BJ (cell line): Measurements from ENCODE around the gene DYNC2I2. TPM values are rescaled to one million over a fixed set of nuclear protein-coding genes. Genes with fewer than 3 reads are reported as not detected.
"Not testable (repeated sequence)": the region's sequence is repeated elsewhere in the genome, so short reads cannot be mapped to it uniquely, and the experiment has no call there.

Experiments
- CTCF ChIA-PET: fragments of 350-600 bp; formaldehyde crosslinking; extraction: SDS; loops from one replicate; lab custom pipeline; 2021; ENCODE audit warnings: antibody characterized with exemption, inconsistent platforms; lab: Yijun Ruan, JAX
- POLR2A ChIA-PET: fragments of 300-600 bp; sonication (Branson Sonifier 250); formaldehyde crosslinking; extraction: SDS; loops from one replicate; lab custom pipeline; 2021; ENCODE audit warnings: antibody characterized with exemption; lab: Charles Lee
- DNase-seq: peaks from one replicate; pipeline ENCODE4 v3.0.0-alpha.2; 2011; ENCODE audit warnings: low read depth
- H3K27me3 ChIP-seq: 2 replicates; pipeline ENCODE4 v1.6.0; 2011; ENCODE audit warnings: low read length; ENCODE audit not compliant: control insufficient read depth, insufficient read depth
- H3K36me3 ChIP-seq: 2 replicates; pipeline ENCODE4 v1.5.1; 2011; ENCODE audit warnings: low read length; ENCODE audit not compliant: control insufficient read depth, insufficient read depth
- H3K4me3 ChIP-seq: 2 replicates; pipeline ENCODE4 v1.5.1; 2011; ENCODE audit warnings: low read depth, mild to moderate bottlenecking, control low read depth, low read length
- CTCF ChIP-seq: IDR thresholded peaks from 2 replicates; pipeline ENCODE4 v1.5.1; 2011; ENCODE audit warnings: low read depth, mild to moderate bottlenecking, control low read depth, inconsistent platforms, low read length, moderate library complexity; ENCODE audit not compliant: insufficient read depth
- polyA plus RNA-seq: library from polyadenylated mRNA; depleted of rRNA; stranded (reverse); fragments of >200 nt; gene quantifications from 2 replicates; pipeline ENCODE4 v1.2.3, GENCODE V29; 2011; rRNA removed

Gene DYNC2I2
- polyA plus RNA-seq, 1 experiment = 50.4 TPM

- CTCF ChIA-PET = no interaction called here
- no peaks in the 10 kb centered on the region for H3K27me3 ChIP-seq
- POLR2A ChIA-PET = no interaction called here
- TF ChIP-seq CTCF = no peak
- DNase-seq = no peak
- H3K36me3 ChIP-seq = peaks cover 45% of the 10 kb centered on the region
- no peak overlapping the region for H3K4me3 ChIP-seq
Observed at GRCh38 chr9:128588581-128589233, 67.9 kb downstream of the DYNC2I2 start.

- ChIA-PET CTCF (no interaction called here), POLR2A (no interaction called here)
- no peaks in the 10 kb centered on the region for H3K27me3 ChIP-seq
- H3K4me3 ChIP-seq = no peak overlapping the region
- no peak for DNase-seq
- no peak for TF ChIP-seq CTCF
- H3K36me3 ChIP-seq = peaks cover 49% of the 10 kb centered on the region
Observed at GRCh38 chr9:128587453-128587852, 69.2 kb downstream of the DYNC2I2 start.

DNA sequence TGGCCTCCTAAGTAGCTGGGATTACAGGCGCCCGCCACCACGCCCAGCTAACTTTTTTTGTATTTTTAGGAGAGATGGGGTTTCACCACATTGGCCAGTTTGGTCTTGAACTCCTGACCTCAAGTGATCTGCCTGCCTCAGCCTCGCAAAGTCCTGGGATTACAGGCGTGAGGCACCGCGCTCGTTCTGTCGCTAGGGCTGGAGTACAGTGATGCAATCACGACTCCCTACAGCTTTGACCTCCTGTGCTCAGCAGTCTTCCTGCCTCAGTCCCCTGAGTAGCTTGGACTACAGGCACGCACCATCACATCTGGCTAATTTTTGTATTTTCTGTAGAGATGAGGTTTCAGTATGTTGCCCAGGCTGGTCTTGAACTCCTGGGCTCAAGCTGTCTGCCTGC lies 69.7 kb downstream of the DYNC2I2 start:
- POLR2A ChIA-PET, H3K27me3 ChIP-seq, DNase-seq, H3K4me3 ChIP-seq, CTCF ChIA-PET: not testable (repeated sequence)
- peaks cover 51% of the 10 kb centered on the region for H3K36me3 ChIP-seq

- H3K4me3 ChIP-seq, H3K27me3 ChIP-seq, POLR2A ChIA-PET, CTCF ChIA-PET, DNase-seq: not testable (repeated sequence)
- H3K36me3 ChIP-seq = peaks cover 52% of the 10 kb centered on the region
Observed at GRCh38 chr9:128585155-128585554, 71.5 kb downstream of the DYNC2I2 start.

Other genes starting within 250 kb of the DYNC2I2 start
- gene CERCAM, start 236.0 kb downstream of the DYNC2I2 start, polyA plus RNA-seq = 193 and 309 TPM in 2 replicates
- gene ODF2, start 200.8 kb downstream of the DYNC2I2 start, polyA plus RNA-seq = 16.3 and 21.5 TPM in 2 replicates
- gene GLE1, start 152.1 kb downstream of the DYNC2I2 start, polyA plus RNA-seq = 22.0 and 25.0 TPM in 2 replicates
- 201 and 317 TPM in 2 replicates for gene SPTAN1, start 104.3 kb downstream of the DYNC2I2 start, polyA plus RNA-seq
- gene SET, start 32.4 kb upstream of the DYNC2I2 start, polyA plus RNA-seq = 51.6 and 130 TPM in 2 replicates
- 2.8 and 3.4 TPM in 2 replicates for gene PKN3, start 45.7 kb upstream of the DYNC2I2 start, polyA plus RNA-seq
- gene ZDHHC12, start 67.3 kb upstream of the DYNC2I2 start, polyA plus RNA-seq = 41.6 and 60.0 TPM in 2 replicates
- gene ZER1, start 115.1 kb upstream of the DYNC2I2 start, polyA plus RNA-seq = 41.4 and 64.5 TPM in 2 replicates
- gene TBC1D13, start 130.4 kb upstream of the DYNC2I2 start, polyA plus RNA-seq = 21.2 and 31.9 TPM in 2 replicates
- gene ENDOG, start 161.7 kb upstream of the DYNC2I2 start, polyA plus RNA-seq = 13.3 and 20.7 TPM in 2 replicates
- 23.7 and 45.8 TPM in 2 replicates for gene SPOUT1, start 172.9 kb upstream of the DYNC2I2 start, polyA plus RNA-seq
- gene KYAT1, start 225.1 kb upstream of the DYNC2I2 start, polyA plus RNA-seq = 4.9 and 5.6 TPM in 2 replicates
- gene LRRC8A, start 225.3 kb upstream of the DYNC2I2 start, polyA plus RNA-seq = 29.6 and 56.2 TPM in 2 replicates